GM12878 (cell line): ENCODE results near the gene GDF11. TPM values are rescaled to one million over a fixed set of nuclear protein-coding genes. Genes with fewer than 3 reads are reported as not detected.

Source experiments
- BMI1 ChIP-seq: fragments of 450-650 bp; IDR thresholded peaks from 2 replicates; pipeline ENCODE4 v1.6.1; 2016; ENCODE audit warnings: mild to moderate bottlenecking, moderate library complexity, borderline replicate concordance
- CREB1 ChIP-seq: IDR thresholded peaks from 2 replicates; pipeline ENCODE4 v1.6.1; 2012; ENCODE audit warnings: low read depth, mild to moderate bottlenecking, inconsistent platforms
- DPF2 ChIP-seq: fragments of 450-650 bp; IDR thresholded peaks from 2 replicates; pipeline ENCODE4 v1.6.1; 2017; ENCODE audit warnings: mild to moderate bottlenecking
- FOS ChIP-seq: IDR thresholded peaks from 3 replicates; pipeline ENCODE4 v1.6.1; 2011; ENCODE audit warnings: borderline replicate concordance; ENCODE audit not compliant: insufficient read length; ENCODE audit errors: extremely low read depth
- HDAC2 ChIP-seq: fragments of 200-600 bp; sonication (generic); IDR thresholded peaks from 2 replicates; pipeline ENCODE4 v1.6.1; 2017
- HDAC6 ChIP-seq: fragments of 200-600 bp; sonication (generic); IDR thresholded peaks from one replicate; pipeline ENCODE4 v1.8.0; 2017; ENCODE audit warnings: antibody characterized with exemption; ENCODE audit not compliant: unreplicated experiment
- IKZF2 ChIP-seq, 2 experiments: fragments of 450-650 bp; IDR thresholded peaks; 2 replicates each; pipeline ENCODE4 v1.6.1; 2017; ENCODE audit warnings: mild to moderate bottlenecking in 2 of 2, moderate library complexity in 2 of 2
- LARP7 ChIP-seq: fragments of 450-650 bp; IDR thresholded peaks from 2 replicates; pipeline ENCODE4 v1.6.1; 2017; ENCODE audit warnings: mild to moderate bottlenecking
- MEF2A ChIP-seq: IDR thresholded peaks from 2 replicates; pipeline ENCODE4 v1.6.1; 2011; ENCODE audit warnings: low read depth, mild to moderate bottlenecking, low read length, moderate library complexity; ENCODE audit not compliant: insufficient read depth
- MTA2 ChIP-seq: fragments of 450-650 bp; IDR thresholded peaks from 2 replicates; pipeline ENCODE4 v1.6.1; 2016; ENCODE audit warnings: low read depth, mild to moderate bottlenecking, moderate library complexity
- NR2C2 ChIP-seq: IDR thresholded peaks from 2 replicates; pipeline ENCODE4 v1.6.1; 2011; ENCODE audit warnings: borderline replicate concordance, low read depth; ENCODE audit not compliant: control insufficient read depth, insufficient read length
- POU2F2 ChIP-seq: IDR thresholded peaks from 3 replicates; pipeline ENCODE4 v1.6.1; 2011; ENCODE audit warnings: low read depth, mild to moderate bottlenecking, low read length, borderline replicate concordance
- REST ChIP-seq: IDR thresholded peaks from 2 replicates; pipeline ENCODE4 v1.6.1; 2012; ENCODE audit warnings: mild to moderate bottlenecking, low read depth, low read length
- RFX5 ChIP-seq: IDR thresholded peaks from 2 replicates; pipeline ENCODE4 v1.6.1; 2011; ENCODE audit warnings: low read depth, low read length, improper control_type of control experiment
- SKIL ChIP-seq: fragments of 450-650 bp; IDR thresholded peaks from 2 replicates; pipeline ENCODE4 v1.6.1; 2017; ENCODE audit warnings: mild to moderate bottlenecking, low read depth, inconsistent platforms; ENCODE audit not compliant: poor library complexity, severe bottlenecking
- SP1 ChIP-seq: IDR thresholded peaks from one replicate; pipeline ENCODE4 v1.6.1; 2011; ENCODE audit warnings: low read depth, low read length
- SPI1 ChIP-seq: IDR thresholded peaks from 2 replicates; pipeline ENCODE4 v1.6.1; 2011; ENCODE audit warnings: low read depth, mild to moderate bottlenecking, low read length, moderate library complexity, borderline replicate concordance; ENCODE audit not compliant: insufficient read depth
- SRF ChIP-seq, 2 experiments: IDR thresholded peaks; 2 replicates each; pipeline ENCODE4 v1.6.1; 2011; ENCODE audit warnings: low read depth in 2 of 2, low read length in 2 of 2, mild to moderate bottlenecking in 1 of 2, moderate library complexity in 1 of 2
- SUZ12 ChIP-seq: fragments of 200-600 bp; sonication (generic); IDR thresholded peaks from one replicate; pipeline ENCODE4 v1.6.1; 2018; ENCODE audit warnings: antibody characterized with exemption, mild to moderate bottlenecking; ENCODE audit not compliant: unreplicated experiment
- TAF1 ChIP-seq: IDR thresholded peaks from 2 replicates; pipeline ENCODE4 v1.6.1; 2011; ENCODE audit warnings: mild to moderate bottlenecking, low read depth, low read length, borderline replicate concordance
- TBL1XR1 ChIP-seq: IDR thresholded peaks from 2 replicates; pipeline ENCODE4 v1.6.1; 2012; ENCODE audit warnings: low read depth, low read length, improper control_type of control experiment
- WRNIP1 ChIP-seq: IDR thresholded peaks from 2 replicates; pipeline ENCODE4 v1.6.1; 2011; ENCODE audit warnings: low read depth, low read length, improper control_type of control experiment, borderline replicate concordance
- ZNF217 ChIP-seq: fragments of 450-650 bp; IDR thresholded peaks from 2 replicates; pipeline ENCODE4 v1.6.1; 2017; ENCODE audit warnings: antibody characterized with exemption, mild to moderate bottlenecking
- ZNF687 ChIP-seq: fragments of 450-650 bp; IDR thresholded peaks from 2 replicates; pipeline ENCODE4 v1.6.1; 2017; ENCODE audit warnings: mild to moderate bottlenecking, moderate library complexity
- polyA plus RNA-seq, 11 experiments: library from polyadenylated mRNA; depleted of rRNA in 4 of 11; unstranded in 6 of 11; stranded (reverse) in 5 of 11; fragments of >200 nt; fragmentation: Nextera tagmentation in 4 of 11; fragmentation: Illumina TruSeq in 1 of 11; extraction: Ambion mirVana in 4 of 11; extraction: Trizol in 1 of 11; gene quantifications; 1 replicate in 1 of 11; 2 replicates in 10 of 11; pipeline versions ENCODE4 v1.2.1 to v1.2.3, GENCODE V29; 2011 to 2016; ENCODE audit warnings: inconsistent platforms in 2 of 11, missing spikeins in 2 of 11, low read depth in 1 of 11
- total RNA-seq, 4 experiments: library from RNA; depleted of rRNA in 3 of 4; stranded (reverse); fragments of >200 nt in 3 of 4; fragmentation: Illumina TruSeq in 1 of 4; extraction: Trizol in 1 of 4; gene quantifications; 2 replicates each; pipeline versions ENCODE4 v1.2.1 to v1.2.3, GENCODE V29; 2013 to 2021

GDF11 gene
- total and polyA plus RNA-seq, 10 of the 15 experiments (the other 5 are each of a cell fraction or from before 2014, with no cell fraction given) = 0.83 to 15.4 (median 4.3) TPM

- no peak for TF ChIP-seq ZNF687
- TF ChIP-seq FOS = no peak
- no peak for TF ChIP-seq SP1
- TF ChIP-seq SUZ12 = no peak
- TF ChIP-seq TAF1 = peak; percentile 4; the same call in 1 of the 2 replicates
- TF ChIP-seq SKIL = no peak
- no peak for TF ChIP-seq NR2C2
- TF ChIP-seq BMI1 = no peak
- TF ChIP-seq WRNIP1 = no peak
- no peak for TF ChIP-seq SRF (IDR thresholded peaks at IDR 0.05; ENCODE audit: low read depth in 2 of 2, low read length in 2 of 2)
- no peak for TF ChIP-seq CREB1
- TF ChIP-seq DPF2 = no peak
- no peak for TF ChIP-seq HDAC2
- no peak for TF ChIP-seq ZNF217
- no peak for TF ChIP-seq HDAC6
- TF ChIP-seq RFX5 = no peak
- TF ChIP-seq POU2F2 = 0 out of 3 replicates have a peak, but pooled peaks have one; percentile 16
- no peak for TF ChIP-seq LARP7
- TF ChIP-seq MEF2A = no peak
- 0 out of 4 replicates have a peak, but pooled peaks of 1 of the 2 experiments have one; percentile 1 for TF ChIP-seq IKZF2 (IDR thresholded peaks at IDR 0.05)
- no peak for TF ChIP-seq SPI1
- TF ChIP-seq TBL1XR1 = no peak
- TF ChIP-seq MTA2 = no peak
- TF ChIP-seq REST = no peak
These were observed 26.4 kb upstream of the GDF11 start (continued) for GRCh38 chr12:55716582-55716957.
